CD14-positive monocyte (primary cell): ENCODE measurements around the gene APOD. TPM values are rescaled to one million over a fixed set of nuclear protein-coding genes. Genes with fewer than 3 reads are reported as not detected.

Source experiments
- DNase-seq, 3 donors: peaks; one replicate each; pipeline ENCODE4 v3.0.0-alpha.2; 2011 to 2022
- H2AFZ ChIP-seq: 2 replicates; pipeline ENCODE4 v1.6.0; 2012; ENCODE audit warnings: mild to moderate bottlenecking, low read depth, low read length, inconsistent platforms; ENCODE audit not compliant: insufficient read depth, poor library complexity, severe bottlenecking
- H3K27ac ChIP-seq, 2 donors: 1 replicate in 1 of 2; 2 replicates in 1 of 2; pipeline ENCODE4 v1.5.1; 2012 to 2013; ENCODE audit warnings: low read length in 2 of 2, control low read depth in 1 of 2, inconsistent platforms in 1 of 2, low read depth in 1 of 2, mild to moderate bottlenecking in 1 of 2
- H3K27me3 ChIP-seq, 2 donors: one replicate each; pipeline versions ENCODE4 v1.6.0 to v1.6.1; 2011 to 2013; ENCODE audit warnings: low read length in 2 of 2; ENCODE audit not compliant: control insufficient read depth in 2 of 2, insufficient read depth in 2 of 2
- H3K36me3 ChIP-seq, 2 donors: replicated peaks in 1 of 2; 1 replicate in 1 of 2; 2 replicates in 1 of 2; pipeline versions ENCODE4 v1.5.1 to v1.6.1; 2012 to 2013; ENCODE audit warnings: low read length in 2 of 2, control low read depth in 1 of 2, inconsistent platforms in 1 of 2, mild to moderate bottlenecking in 1 of 2; ENCODE audit not compliant: insufficient read depth in 2 of 2, control insufficient read depth in 1 of 2
- H3K4me1 ChIP-seq, 2 donors: 1 replicate in 1 of 2; 2 replicates in 1 of 2; pipeline versions ENCODE4 v1.5.1 to v1.6.1; 2012 to 2013; ENCODE audit warnings: low read length in 2 of 2, control low read depth in 1 of 2, inconsistent platforms in 1 of 2, mild to moderate bottlenecking in 1 of 2, moderate library complexity in 1 of 2; ENCODE audit not compliant: insufficient read depth in 2 of 2, control insufficient read depth in 1 of 2
- H3K4me2 ChIP-seq: replicated peaks from 2 replicates; pipeline ENCODE3; 2012; ENCODE audit warnings: low read length, moderate library complexity, mild to moderate bottlenecking; ENCODE audit not compliant: poor library complexity, severe bottlenecking; ENCODE audit errors: extremely low read depth
- H3K4me3 ChIP-seq, 3 experiments: fragments of 200-600 bp in 1 of 3; sonication (generic) in 1 of 3; replicated peaks in 1 of 3; 1 replicate in 2 of 3; 2 replicates in 1 of 3; pipeline ENCODE4 v1.5.1; 2011 to 2013; ENCODE audit warnings: low read length in 3 of 3, mild to moderate bottlenecking in 3 of 3, control low read depth in 2 of 3, low read depth in 2 of 3, inconsistent platforms in 1 of 3, moderate library complexity in 1 of 3
- H3K79me2 ChIP-seq: 2 replicates; pipeline ENCODE4 v1.6.0; 2012; ENCODE audit warnings: mild to moderate bottlenecking, control low read depth, inconsistent platforms, low read length, moderate library complexity; ENCODE audit not compliant: insufficient read depth
- H3K9ac ChIP-seq: 2 replicates; pipeline ENCODE4 v1.6.0; 2017; ENCODE audit warnings: low read length, mild to moderate bottlenecking; ENCODE audit not compliant: insufficient read depth, poor library complexity, severe bottlenecking
- H3K9me3 ChIP-seq, 2 donors: replicated peaks in 1 of 2; 1 replicate in 1 of 2; 2 replicates in 1 of 2; pipeline versions ENCODE4 v1.5.1 to v1.6.1; 2012 to 2013; ENCODE audit warnings: low read length in 2 of 2, control low read depth in 1 of 2; ENCODE audit not compliant: control insufficient read depth in 1 of 2, insufficient read depth in 1 of 2
- H4K20me1 ChIP-seq: 2 replicates; pipeline ENCODE4 v1.6.0; 2012; ENCODE audit warnings: mild to moderate bottlenecking, low read length, control low read depth, moderate library complexity; ENCODE audit not compliant: insufficient read depth
- H3K27ac Mint-ChIP-seq, 7 donors: one replicate each; pipeline ENCODE4 v1.8.0; 2020; ENCODE audit warnings: mild to moderate bottlenecking in 7 of 7, mixed read lengths in 7 of 7, moderate library complexity in 6 of 7, inconsistent platforms in 2 of 7
- H3K27me3 Mint-ChIP-seq, 3 donors: one replicate each; pipeline ENCODE4 v1.8.0; 2021 to 2022; ENCODE audit warnings: low read depth in 3 of 3, mild to moderate bottlenecking in 3 of 3, mixed read lengths in 3 of 3, moderate library complexity in 3 of 3, inconsistent platforms in 1 of 3
- H3K36me3 Mint-ChIP-seq, 2 donors: one replicate each; pipeline ENCODE4 v1.8.0; 2020; ENCODE audit warnings: mixed read lengths in 2 of 2, inconsistent platforms in 1 of 2, mild to moderate bottlenecking in 1 of 2
- H3K4me1 Mint-ChIP-seq: one replicate; pipeline ENCODE4 v1.8.0; 2020; ENCODE audit warnings: mild to moderate bottlenecking, mixed read lengths
- H3K4me3 Mint-ChIP-seq, 2 donors: one replicate each; pipeline ENCODE4 v1.8.0; 2020; ENCODE audit warnings: mild to moderate bottlenecking in 2 of 2, mixed read lengths in 2 of 2, moderate library complexity in 1 of 2
- H3K9me3 Mint-ChIP-seq, 7 donors: one replicate each; pipeline ENCODE4 v1.8.0; 2020 to 2022; ENCODE audit warnings: mixed read lengths in 7 of 7, mild to moderate bottlenecking in 6 of 7, moderate library complexity in 6 of 7, inconsistent platforms in 2 of 7
- CTCF ChIP-seq: fragments of 200-600 bp; IDR thresholded peaks from one replicate; pipeline ENCODE4 v1.8.0; 2022; ENCODE audit warnings: antibody characterized with exemption, mild to moderate bottlenecking
- WGBS: methylation state at CpG from one replicate; pipeline ENCODE4 v1.1.5; 2013; ENCODE audit warnings: missing lambda C conversion rate; ENCODE audit not compliant: insufficient coverage; 5-methylcytosine and 5-hydroxymethylcytosine counted together
- intact Hi-C, 2 donors: fragments of 100-400 bp; cut with micrococcal nuclease; formaldehyde crosslinking; loops; one replicate each; pipeline versions ENCODE4 v1.15.0 to v1.15.1; 2023
- polyA plus RNA-seq, 3 donors: library from polyadenylated mRNA; depleted of rRNA in 1 of 3; unstranded in 2 of 3; stranded (reverse) in 1 of 3; fragments of 300-500 nt in 2 of 3; fragments of >200 nt in 1 of 3; fragmentation: Illumina TruSeq in 2 of 3; gene quantifications; 1 replicate in 2 of 3; 2 replicates in 1 of 3; pipeline ENCODE4 v1.2.3, GENCODE V29; 2012 to 2021

APOD gene
- polyA plus RNA-seq, 3 donors = not detected

GRCh38 chr3:195532834-195533233, 50.9 kb downstream of the APOD start:
- H3K4me2 ChIP-seq = no peak overlapping the region
- H3K4me1 Mint-ChIP-seq = peaks cover 8% of the 10 kb centered on the region
- H2AFZ ChIP-seq = no peak overlapping the region
- intact Hi-C loops = no loop called here
- peaks cover 12 to 33% of the 10 kb centered on the region in 2 donors for H3K36me3 ChIP-seq
- H3K36me3 Mint-ChIP-seq = peaks cover 19 to 38% of the 10 kb centered on the region in 2 donors
- WGBS = 92% methylated on average over 2 of the region's 7 CpGs
- H4K20me1 ChIP-seq = peaks cover 94% of the 10 kb centered on the region
- H3K9me3 ChIP-seq = no peaks in the 10 kb centered on the region
- no peak overlapping the region for H3K4me3 ChIP-seq
- H3K27me3 Mint-ChIP-seq = peaks cover 0 to 7% (median 0%) of the 10 kb centered on the region in 3 donors
- no peak overlapping the region for H3K4me3 Mint-ChIP-seq
- no peak overlapping the region for H3K9ac ChIP-seq
- H3K4me1 ChIP-seq = no peaks in the 10 kb centered on the region
- peaks cover 89% of the 10 kb centered on the region for H3K79me2 ChIP-seq
- H3K27me3 ChIP-seq = no peaks in the 10 kb centered on the region
- H3K27ac ChIP-seq = no peak overlapping the region
- no peak for TF ChIP-seq CTCF
- peak overlapping the region in 1 of 7 donors; percentile 42 for H3K27ac Mint-ChIP-seq
- peaks cover 0 to 2% (median 0%) of the 10 kb centered on the region in 7 donors for H3K9me3 Mint-ChIP-seq
- no peak for DNase-seq

GRCh38 chr3:195532345-195532744, 51.4 kb downstream of the APOD start:
- Histone ChIP-seq H3K79me2 (peaks cover 88% of the 10 kb centered on the region), H3K36me3 (peaks cover 12 to 38% of the 10 kb centered on the region in 2 donors), H4K20me1 (peaks cover 93% of the 10 kb centered on the region), H3K4me3 (no peak overlapping the region), H3K27ac (no peak overlapping the region), H2AFZ (no peak overlapping the region), H3K4me1 (no peaks in the 10 kb centered on the region), H3K9me3 (no peaks in the 10 kb centered on the region), H3K27me3 (no peaks in the 10 kb centered on the region), H3K4me2 (no peak overlapping the region), H3K9ac (no peak overlapping the region)
- intact Hi-C loops = no loop called here
- peaks cover 0 to 7% (median 0%) of the 10 kb centered on the region in 3 donors for H3K27me3 Mint-ChIP-seq
- no peak overlapping the region for H3K27ac Mint-ChIP-seq
- peaks cover 0 to 2% (median 0%) of the 10 kb centered on the region in 7 donors for H3K9me3 Mint-ChIP-seq
- H3K36me3 Mint-ChIP-seq = peaks cover 23 to 41% of the 10 kb centered on the region in 2 donors
- H3K4me3 Mint-ChIP-seq = no peak overlapping the region
- no peak for TF ChIP-seq CTCF
- no peak for DNase-seq
- 100% methylated on average over 1 of the region's 3 CpGs for WGBS
- H3K4me1 Mint-ChIP-seq = peaks cover 4% of the 10 kb centered on the region
